Esophagus muscularis mucosa (tissue), 3 donors: ENCODE data around the gene DYNLRB1.

Source experiments
- POLR2A ChIP-seq: fragments of 450-650 bp; IDR thresholded peaks from one replicate; pipeline ENCODE4 v1.6.1; 2017; ENCODE audit warnings: antibody characterized with exemption, moderate library complexity, mild to moderate bottlenecking, low read depth
- TF ChIP-seq, protein P1 (sequence below), 3 experiments: fragments of 200-600 bp in 2 of 3; fragments of 450-650 bp in 1 of 3; sonication (generic) in 2 of 3; IDR thresholded peaks; one replicate each; pipeline ENCODE4 v1.5.1; 2017 to 2019; ENCODE audit warnings: antibody characterized with exemption in 3 of 3, mild to moderate bottlenecking in 2 of 3, moderate library complexity in 1 of 3

DNA sequence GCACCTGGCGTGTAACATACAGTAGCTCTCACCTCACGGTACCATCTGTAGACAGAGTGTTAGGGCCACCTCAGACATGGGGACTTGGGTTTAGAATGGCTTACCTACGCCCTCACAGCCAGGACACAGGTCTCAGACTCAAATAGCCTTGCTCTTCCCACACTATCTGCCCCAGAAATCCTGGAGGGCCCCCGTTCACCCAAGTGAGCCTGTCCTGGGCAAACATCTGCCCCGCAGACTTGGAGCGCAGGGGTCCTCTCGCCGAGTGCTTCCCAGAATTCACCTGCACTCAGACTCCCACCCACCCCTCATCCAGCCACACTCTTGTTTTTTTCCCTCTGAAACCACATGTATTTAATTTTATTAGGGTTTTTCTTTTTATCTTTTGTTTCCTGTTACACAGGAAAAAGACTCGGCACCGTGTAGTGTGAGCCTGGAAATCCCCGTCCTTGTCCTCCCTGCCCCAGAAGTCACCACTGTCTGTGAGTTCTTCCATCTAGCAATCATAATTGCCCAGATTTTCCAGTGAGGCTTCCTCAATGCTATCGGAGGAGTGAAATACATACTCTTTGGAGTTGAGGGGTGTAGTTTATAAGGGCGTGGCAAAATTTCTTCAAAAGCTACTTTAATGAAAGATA lies 25.2 kb downstream of the DYNLRB1 start:
- TF ChIP-seq, protein P1, sequence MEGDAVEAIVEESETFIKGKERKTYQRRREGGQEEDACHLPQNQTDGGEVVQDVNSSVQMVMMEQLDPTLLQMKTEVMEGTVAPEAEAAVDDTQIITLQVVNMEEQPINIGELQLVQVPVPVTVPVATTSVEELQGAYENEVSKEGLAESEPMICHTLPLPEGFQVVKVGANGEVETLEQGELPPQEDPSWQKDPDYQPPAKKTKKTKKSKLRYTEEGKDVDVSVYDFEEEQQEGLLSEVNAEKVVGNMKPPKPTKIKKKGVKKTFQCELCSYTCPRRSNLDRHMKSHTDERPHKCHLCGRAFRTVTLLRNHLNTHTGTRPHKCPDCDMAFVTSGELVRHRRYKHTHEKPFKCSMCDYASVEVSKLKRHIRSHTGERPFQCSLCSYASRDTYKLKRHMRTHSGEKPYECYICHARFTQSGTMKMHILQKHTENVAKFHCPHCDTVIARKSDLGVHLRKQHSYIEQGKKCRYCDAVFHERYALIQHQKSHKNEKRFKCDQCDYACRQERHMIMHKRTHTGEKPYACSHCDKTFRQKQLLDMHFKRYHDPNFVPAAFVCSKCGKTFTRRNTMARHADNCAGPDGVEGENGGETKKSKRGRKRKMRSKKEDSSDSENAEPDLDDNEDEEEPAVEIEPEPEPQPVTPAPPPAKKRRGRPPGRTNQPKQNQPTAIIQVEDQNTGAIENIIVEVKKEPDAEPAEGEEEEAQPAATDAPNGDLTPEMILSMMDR (IDR thresholded peaks at IDR 0.05) = no peak
- TF ChIP-seq POLR2A = no peak
